Smooth muscle cell of the umbilical artery (primary cell): ENCODE results near the gene SDHAF4. TPM values are rescaled to one million over a fixed set of nuclear protein-coding genes. Genes with fewer than 3 reads are reported as not detected.

Experiments used
- total RNA-seq: library from RNA; depleted of rRNA; stranded (reverse); fragments of >200 nt; gene quantifications from 2 replicates; pipeline ENCODE4 v1.2.3, GENCODE V29; 2014

Gene SDHAF4
- total RNA-seq: 3.9 and 5.2 TPM in 2 replicates

GRCh38 chr6:70566751-70567382, at the start of gene SDHAF4:
TSS of gene SDHAF4 (plus strand) at chr6:70566930. CDS start at chr6:70566941, 11 bp downstream.

Other genes starting within 250 kb of the SDHAF4 start
- 10.7 and 14.2 TPM in 2 replicates for gene FAM135A, start 153.4 kb upstream of the SDHAF4 start, total RNA-seq
- gene SMAP1, start 101.0 kb downstream of the SDHAF4 start, total RNA-seq: 21.7 and 30.9 TPM in 2 replicates